OCI-LY7 (cell line): ENCODE results near the gene GRAMD2B. TPM values are rescaled to one million over a fixed set of nuclear protein-coding genes. Genes with fewer than 3 reads are reported as not detected.

Experiments
- BruUV-seq: library from RNA; stranded (reverse); fragments of 400-500 nt; replicated peaks from 2 replicates; lab custom pipeline; 2021; lab: Mats Ljungman, UMichigan
- CTCF ChIA-PET: fragments of 300-600 bp; sonication (Branson Sonifier 250); formaldehyde crosslinking; loops from one replicate; lab custom pipeline; 2022; ENCODE audit warnings: antibody characterized with exemption; ENCODE audit not compliant: unreplicated experiment; lab: Charles Lee
- POLR2A ChIA-PET: fragments of 300-600 bp; sonication (Branson Sonifier 250); formaldehyde crosslinking; loops from one replicate; lab custom pipeline; 2022; ENCODE audit warnings: antibody characterized with exemption; lab: Charles Lee
- DNase-seq: peaks from one replicate; pipeline ENCODE4 v3.0.0-alpha.2; 2015; ENCODE audit warnings: low spot score
- H2AFZ ChIP-seq: fragments of 200-600 bp; sonication (generic), shearing (Covaris generic); 2 replicates; pipeline ENCODE4 v1.6.1; 2014; ENCODE audit warnings: mild to moderate bottlenecking, antibody characterized with exemption, low read length, moderate library complexity
- H3K27ac ChIP-seq: fragments of 200-600 bp; sonication (generic); 2 replicates; pipeline ENCODE4 v1.5.1; 2014; ENCODE audit warnings: mixed run types, low read depth, mild to moderate bottlenecking, moderate library complexity, low read length, inconsistent platforms; ENCODE audit not compliant: poor library complexity, severe bottlenecking
- H3K36me3 ChIP-seq: fragments of 200-600 bp; sonication (generic); 2 replicates; pipeline ENCODE4 v1.6.1; 2014; ENCODE audit warnings: mild to moderate bottlenecking, antibody characterized with exemption, low read length, moderate library complexity, mixed read lengths; ENCODE audit not compliant: insufficient read depth
- H3K4me1 ChIP-seq: fragments of 200-600 bp; sonication (generic); 2 replicates; pipeline ENCODE4 v1.5.1; 2014; ENCODE audit warnings: mild to moderate bottlenecking, low read length; ENCODE audit not compliant: insufficient read depth, poor library complexity, severe bottlenecking
- H3K4me2 ChIP-seq: fragments of 200-600 bp; sonication (generic); 2 replicates; pipeline ENCODE4 v1.6.1; 2014; ENCODE audit warnings: mild to moderate bottlenecking, low read length
- H3K4me3 ChIP-seq: fragments of 200-600 bp; sonication (generic); 2 replicates; pipeline ENCODE4 v1.5.1; 2014; ENCODE audit warnings: mild to moderate bottlenecking, low read depth, low read length; ENCODE audit not compliant: poor library complexity, severe bottlenecking
- H3K79me2 ChIP-seq: fragments of 200-600 bp; sonication (generic); 2 replicates; pipeline ENCODE4 v1.6.1; 2016; ENCODE audit warnings: low read depth, mild to moderate bottlenecking, low read length, moderate library complexity, mixed read lengths; ENCODE audit not compliant: insufficient read depth
- H3K9me2 ChIP-seq: fragments of 200-600 bp; sonication (generic); 2 replicates; pipeline ENCODE4 v1.6.1; 2016; ENCODE audit warnings: mild to moderate bottlenecking, low read length, mixed read lengths; ENCODE audit not compliant: insufficient read depth
- H3K9me3 ChIP-seq: fragments of 200-600 bp; sonication (generic); 2 replicates; pipeline ENCODE4 v1.6.1; 2014; ENCODE audit warnings: mild to moderate bottlenecking, mixed run types, low read length, mixed read lengths
- H4K20me1 ChIP-seq: fragments of 200-600 bp; sonication (generic); 2 replicates; pipeline ENCODE4 v1.6.1; 2014; ENCODE audit warnings: mild to moderate bottlenecking, antibody characterized with exemption, low read length, moderate library complexity, mixed read lengths; ENCODE audit not compliant: insufficient read depth
- CTCF ChIP-seq: fragments of 200-600 bp; sonication (generic); conservative IDR thresholded peaks from 2 replicates; pipeline ENCODE4 v1.5.1; 2014; ENCODE audit warnings: mild to moderate bottlenecking, antibody characterized with exemption, low read length, moderate library complexity, mixed read lengths
- EZH2phosphoT487 ChIP-seq: fragments of 200-600 bp; sonication (generic); IDR thresholded peaks from 2 replicates; pipeline ENCODE4 v1.6.1; 2018; ENCODE audit warnings: low read depth, borderline replicate concordance, mild to moderate bottlenecking, mixed run types, antibody characterized with exemption, low read length, moderate library complexity, mixed read lengths
- intact Hi-C: fragments of 100-400 bp; cut with micrococcal nuclease; formaldehyde crosslinking; loops from one replicate; pipeline ENCODE4 v1.10.0; 2022; ENCODE audit not compliant: unreplicated experiment
- total RNA-seq, 2 experiments: library from RNA; depleted of rRNA in 1 of 2; stranded (reverse); fragments of >200 nt in 1 of 2; shearing (Covaris generic) in 1 of 2; gene quantifications; 2 replicates each; pipeline ENCODE4 v1.2.3, GENCODE V29; 2014 to 2022

The GRAMD2B gene
- total RNA-seq, 2 experiments from 2014 or later: not detected

GRCh38 chr5:126511961-126512360, 88.8 kb downstream of the GRAMD2B start:
- no peak overlapping the region for H2AFZ ChIP-seq
- peaks cover 6% of the 10 kb centered on the region for H3K4me1 ChIP-seq
- CTCF ChIA-PET: no interaction called here
- no peak overlapping the region for H3K27ac ChIP-seq
- H3K4me3 ChIP-seq: no peak overlapping the region
- H3K79me2 ChIP-seq: no peaks in the 10 kb centered on the region
- DNase-seq: no peak
- intact Hi-C loops: no loop called here
- BruUV-seq: no TSS peak
- H3K9me3 ChIP-seq: no peaks in the 10 kb centered on the region
- no peaks in the 10 kb centered on the region for H3K36me3 ChIP-seq
- no peak overlapping the region for H3K4me2 ChIP-seq
- H3K9me2 ChIP-seq: no peaks in the 10 kb centered on the region; the same call in 1 of the 2 replicates
- TF ChIP-seq EZH2phosphoT487 (no peak), CTCF (no peak)
- no peaks in the 10 kb centered on the region for H4K20me1 ChIP-seq
- POLR2A ChIA-PET: interaction anchor here (1.4 to 1.5 kb wide), 2 partner anchors 12 to 21 kb away, joined by 4 read pairs; no protein-coding TSS in a partner anchor

- no peak overlapping the region for H3K4me2 ChIP-seq
- no peak overlapping the region for H3K27ac ChIP-seq
- POLR2A ChIA-PET: interaction anchor here (1.4 to 1.5 kb wide), 2 partner anchors 12 to 21 kb away, joined by 4 read pairs; no protein-coding TSS in a partner anchor
- intact Hi-C loops: no loop called here
- H2AFZ ChIP-seq: no peak overlapping the region
- no peak overlapping the region for H3K4me3 ChIP-seq
- no peak for TF ChIP-seq CTCF
- no peak for TF ChIP-seq EZH2phosphoT487
- H3K9me3 ChIP-seq: no peaks in the 10 kb centered on the region
- no peaks in the 10 kb centered on the region for H3K79me2 ChIP-seq
- no TSS peak for BruUV-seq
- H4K20me1 ChIP-seq: no peaks in the 10 kb centered on the region
- H3K4me1 ChIP-seq: peaks cover 6% of the 10 kb centered on the region
- no peaks in the 10 kb centered on the region; the same call in 1 of the 2 replicates for H3K9me2 ChIP-seq
- CTCF ChIA-PET: no interaction called here
- H3K36me3 ChIP-seq: no peaks in the 10 kb centered on the region
- no peak for DNase-seq
Observed at GRCh38 chr5:126512451-126512850, 89.2 kb downstream of the GRAMD2B start.

- ChIA-PET POLR2A (interaction anchor here (1.4 to 1.5 kb wide), 2 partner anchors 13 to 20 kb away, joined by 4 read pairs; no protein-coding TSS in a partner anchor), CTCF (interaction anchor here (0.6 kb wide), 1 partner anchor 518 kb away, joined by 3 read pairs; no protein-coding TSS in a partner anchor)
- no peak overlapping the region for H3K4me2 ChIP-seq
- H4K20me1 ChIP-seq: no peaks in the 10 kb centered on the region
- no peaks in the 10 kb centered on the region; the same call in 1 of the 2 replicates for H3K9me2 ChIP-seq
- no peak overlapping the region for H2AFZ ChIP-seq
- no peak for TF ChIP-seq EZH2phosphoT487
- TF ChIP-seq CTCF: no peak
- intact Hi-C loops: no loop called here
- no peak for DNase-seq
- H3K27ac ChIP-seq: no peak overlapping the region
- H3K4me3 ChIP-seq: no peak overlapping the region
- H3K4me1 ChIP-seq: peaks cover 6% of the 10 kb centered on the region
- no peaks in the 10 kb centered on the region for H3K9me3 ChIP-seq
- no peaks in the 10 kb centered on the region for H3K79me2 ChIP-seq
- no TSS peak for BruUV-seq
- no peaks in the 10 kb centered on the region for H3K36me3 ChIP-seq
Observed at GRCh38 chr5:126513302-126513701, 90.1 kb downstream of the GRAMD2B start.
